ENCODE data around the gene NSRP1.
"Not testable (repeated sequence)": the region's sequence is repeated elsewhere in the genome, so short reads cannot be mapped to it uniquely, and the experiment has no call there.

NSRP1 gene

GRCh38 chr17:30225112-30225511, 108.5 kb downstream of the NSRP1 start:
- no peak for DNase-seq

GRCh38 chr17:30225919-30226553, 109.4 kb downstream of the NSRP1 start:
- DNase-seq, result no peak

- DNase-seq, result no peak
These were observed 110.3 kb downstream of the NSRP1 start for GRCh38 chr17:30226878-30227277.

- DNase-seq, result no peak
These were observed 111.4 kb downstream of the NSRP1 start for GRCh38 chr17:30228011-30228410.

- no peak for DNase-seq
These were observed 112.4 kb downstream of the NSRP1 start for GRCh38 chr17:30229012-30229411.

- DNase-seq, result not testable (repeated sequence)
These were observed 113.4 kb downstream of the NSRP1 start for GRCh38 chr17:30230009-30230408.

GRCh38 chr17:30230596-30231125, 114.0 kb downstream of the NSRP1 start:
- DNase-seq, result no peak

GRCh38 chr17:30232015-30232823, 115.6 kb downstream of the NSRP1 start:
- DNase-seq, result no peak

GRCh38 chr17:30232824-30233427, 116.3 kb downstream of the NSRP1 start:
- no peak for DNase-seq

- no peak for DNase-seq
These were observed 117.7 kb downstream of the NSRP1 start for GRCh38 chr17:30234296-30234695.

- no peak for DNase-seq
These were observed 118.3 kb downstream of the NSRP1 start for GRCh38 chr17:30234964-30235363.

- DNase-seq, result no peak
These were observed 119.0 kb downstream of the NSRP1 start, which contains the start of gene SLC6A4 for GRCh38 chr17:30235386-30236296. SLC6A4 (minus strand) TSS chr17:30235697; CDS start chr17:30221958, 13,739 bp downstream.
